ENCODE data around the gene DISP2.

DNA sequence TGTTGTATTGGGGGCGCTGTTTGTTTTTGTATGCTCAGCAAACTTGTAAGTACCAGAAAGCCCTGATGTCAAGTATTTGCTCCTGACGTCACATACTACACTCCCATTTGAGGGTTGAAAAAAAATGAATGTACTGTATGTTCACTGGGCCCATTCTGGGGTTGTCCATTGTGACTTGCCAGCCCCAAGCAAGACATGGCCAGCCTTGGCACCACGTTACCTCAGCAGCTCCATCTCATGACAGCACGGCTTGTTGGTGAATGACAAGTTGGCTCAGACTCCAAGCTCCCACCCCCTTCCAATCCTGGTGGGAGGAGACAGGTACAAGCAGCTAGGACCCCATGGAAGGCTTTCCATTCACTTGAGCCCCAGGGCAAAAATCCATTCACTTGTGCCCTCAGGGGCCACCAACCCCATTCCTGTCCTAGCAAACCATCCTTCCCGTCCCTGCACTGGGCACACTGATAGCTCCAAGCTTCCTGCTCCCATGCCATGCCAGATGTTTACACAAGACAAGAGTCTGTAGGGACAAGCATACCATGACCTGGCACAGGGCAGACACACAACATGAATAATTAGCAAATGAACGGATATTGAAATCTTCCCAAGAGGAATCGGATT lies 5.6 kb upstream of the DISP2 start:
- TF ChIP-seq EZH2phosphoT487 (conservative IDR thresholded peaks at IDR 0.05; ENCODE audit: low read length) = no peak
- TF ChIP-seq, protein P1, sequence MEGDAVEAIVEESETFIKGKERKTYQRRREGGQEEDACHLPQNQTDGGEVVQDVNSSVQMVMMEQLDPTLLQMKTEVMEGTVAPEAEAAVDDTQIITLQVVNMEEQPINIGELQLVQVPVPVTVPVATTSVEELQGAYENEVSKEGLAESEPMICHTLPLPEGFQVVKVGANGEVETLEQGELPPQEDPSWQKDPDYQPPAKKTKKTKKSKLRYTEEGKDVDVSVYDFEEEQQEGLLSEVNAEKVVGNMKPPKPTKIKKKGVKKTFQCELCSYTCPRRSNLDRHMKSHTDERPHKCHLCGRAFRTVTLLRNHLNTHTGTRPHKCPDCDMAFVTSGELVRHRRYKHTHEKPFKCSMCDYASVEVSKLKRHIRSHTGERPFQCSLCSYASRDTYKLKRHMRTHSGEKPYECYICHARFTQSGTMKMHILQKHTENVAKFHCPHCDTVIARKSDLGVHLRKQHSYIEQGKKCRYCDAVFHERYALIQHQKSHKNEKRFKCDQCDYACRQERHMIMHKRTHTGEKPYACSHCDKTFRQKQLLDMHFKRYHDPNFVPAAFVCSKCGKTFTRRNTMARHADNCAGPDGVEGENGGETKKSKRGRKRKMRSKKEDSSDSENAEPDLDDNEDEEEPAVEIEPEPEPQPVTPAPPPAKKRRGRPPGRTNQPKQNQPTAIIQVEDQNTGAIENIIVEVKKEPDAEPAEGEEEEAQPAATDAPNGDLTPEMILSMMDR (IDR thresholded peaks at IDR 0.05; ENCODE audit: insufficient read depth, low read length, poor library complexity, severe bottlenecking) = no peak
